ENCODE measurements around the gene HOXD8.

The HOXD8 gene

DNA sequence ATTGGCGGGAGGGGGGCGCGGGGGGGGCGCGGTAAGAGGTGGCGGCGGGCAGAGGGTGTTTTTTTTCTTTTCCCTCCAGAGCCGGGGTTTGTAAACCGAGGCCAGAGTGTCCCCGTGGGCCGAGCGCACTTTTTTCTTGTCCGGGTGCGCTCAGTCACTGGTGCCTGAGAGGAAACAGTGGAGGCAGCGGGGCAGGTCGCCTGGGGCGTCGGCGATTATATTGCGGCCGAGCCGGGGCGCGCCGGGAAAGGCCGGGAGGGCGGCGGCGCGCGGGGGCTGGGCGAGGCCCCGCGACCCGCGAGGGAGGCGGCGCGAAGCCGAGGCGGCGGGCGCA, 275 bp downstream of the HOXD8 start:
- DNase-seq (ENCODE audit: low read depth in 2 of 2), result no peak

DNA sequence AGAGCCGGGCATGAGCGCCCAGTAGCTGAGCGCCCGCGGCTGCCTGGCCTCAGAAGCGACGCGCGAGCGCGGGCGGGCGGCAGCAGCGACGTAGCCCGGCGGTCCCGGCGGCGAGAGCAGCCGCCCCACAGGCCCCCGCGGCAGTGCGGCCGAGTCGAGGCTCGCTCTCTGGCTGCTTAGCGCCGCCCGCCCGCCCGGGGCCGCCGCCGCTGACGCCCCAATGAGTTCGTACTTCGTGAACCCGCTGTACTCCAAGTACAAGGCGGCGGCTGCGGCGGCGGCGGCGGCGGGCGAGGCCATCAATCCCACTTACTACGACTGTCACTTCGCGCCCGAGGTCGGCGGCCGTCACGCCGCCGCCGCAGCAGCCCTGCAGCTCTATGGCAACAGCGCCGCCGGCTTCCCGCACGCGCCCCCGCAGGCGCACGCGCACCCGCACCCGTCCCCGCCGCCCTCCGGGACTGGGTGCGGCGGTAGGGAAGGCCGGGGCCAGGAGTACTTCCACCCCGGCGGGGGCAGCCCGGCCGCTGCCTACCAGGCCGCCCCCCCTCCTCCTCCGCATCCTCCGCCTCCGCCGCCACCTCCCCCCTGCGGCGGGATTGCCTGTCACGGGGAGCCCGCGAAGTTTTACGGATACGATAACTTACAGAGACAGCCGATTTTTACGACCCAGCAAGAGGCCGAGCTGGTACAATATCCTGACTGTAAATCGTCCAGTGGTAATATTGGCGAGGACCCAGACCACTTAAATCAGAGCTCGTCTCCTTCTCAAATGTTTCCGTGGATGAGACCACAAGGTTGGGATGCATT, 847 bp downstream of the HOXD8 start:
- no peak for DNase-seq (ENCODE audit: low read depth in 2 of 2)

DNA sequence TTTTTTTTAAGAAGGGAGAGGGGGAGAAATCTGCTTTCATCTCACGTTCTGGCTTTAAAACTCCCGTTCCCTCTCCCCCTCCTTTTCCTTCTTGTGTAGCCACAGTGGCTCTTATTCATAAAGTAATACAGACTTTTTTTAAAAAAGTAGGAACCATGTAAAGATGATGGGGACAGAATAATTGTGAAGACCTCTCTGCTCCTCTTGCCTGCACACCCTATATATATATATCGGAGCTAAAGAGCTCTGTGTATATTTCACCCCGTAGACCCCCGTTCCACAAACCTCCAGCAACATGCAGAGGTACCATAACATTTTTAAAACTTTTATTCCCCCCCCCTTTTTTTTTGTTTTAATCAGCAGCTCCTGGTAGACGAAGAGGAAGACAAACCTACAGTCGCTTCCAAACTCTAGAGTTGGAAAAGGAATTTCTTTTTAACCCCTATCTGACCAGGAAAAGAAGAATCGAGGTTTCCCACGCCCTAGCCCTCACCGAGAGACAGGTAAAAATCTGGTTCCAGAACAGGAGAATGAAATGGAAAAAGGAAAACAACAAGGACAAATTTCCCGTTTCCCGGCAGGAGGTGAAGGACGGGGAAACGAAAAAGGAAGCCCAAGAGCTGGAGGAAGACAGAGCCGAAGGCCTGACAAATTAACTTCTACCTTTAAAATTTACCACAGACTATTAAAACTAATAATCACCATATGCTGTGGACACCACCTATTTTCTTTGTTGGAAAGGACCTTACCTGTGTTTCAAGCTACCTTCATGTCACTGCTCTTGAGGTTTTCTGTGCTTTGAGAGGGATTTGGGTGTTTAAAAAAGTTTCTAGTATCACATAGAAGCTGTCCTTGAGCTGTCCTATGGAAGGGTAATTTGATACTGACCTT, 1.7 kb downstream of the HOXD8 start:
- DNase-seq (ENCODE audit: low read depth in 2 of 2), result no peak

DNA sequence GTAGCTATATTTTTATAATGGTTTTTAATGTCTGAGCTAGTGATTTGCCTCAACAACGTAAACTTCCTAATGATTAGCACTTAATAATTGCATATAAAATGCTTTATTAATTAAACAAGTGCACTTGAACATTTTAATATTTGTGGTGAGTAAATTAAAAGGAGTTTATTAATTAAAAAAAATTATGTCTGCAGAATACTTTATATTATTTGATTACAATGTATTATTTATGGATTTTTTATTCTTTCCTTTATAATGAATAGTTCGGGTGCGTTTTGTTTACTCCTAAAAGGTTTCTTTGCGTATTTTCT, 2.3 kb downstream of the HOXD8 start:
- no peak for DNase-seq (ENCODE audit: low read depth in 2 of 2)

GRCh38 chr2:176132205-176133171, 3.0 kb downstream of the HOXD8 start:
- no peak for DNase-seq (ENCODE audit: low read depth in 2 of 2)

DNA sequence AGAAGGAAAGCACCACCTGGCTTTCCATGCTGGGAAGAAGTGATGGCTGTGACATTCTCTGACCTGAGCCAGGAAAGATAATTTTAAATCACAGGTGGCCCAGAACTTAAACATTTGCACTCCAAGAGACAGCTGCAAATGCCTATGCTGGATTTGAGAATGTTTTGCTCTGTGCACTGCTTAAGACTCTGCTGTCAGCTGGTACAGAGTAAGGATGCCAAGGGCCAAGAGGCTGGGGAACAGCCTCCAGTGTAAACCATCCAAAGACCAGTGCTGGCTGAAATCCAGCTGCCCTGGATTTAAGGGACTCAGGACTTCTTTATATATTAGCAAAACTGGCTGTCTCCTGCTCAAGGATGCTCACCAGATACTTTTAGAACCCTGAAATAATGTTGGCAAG, 3.9 kb downstream of the HOXD8 start:
- no peak for DNase-seq (ENCODE audit: low read depth in 2 of 2)

DNA sequence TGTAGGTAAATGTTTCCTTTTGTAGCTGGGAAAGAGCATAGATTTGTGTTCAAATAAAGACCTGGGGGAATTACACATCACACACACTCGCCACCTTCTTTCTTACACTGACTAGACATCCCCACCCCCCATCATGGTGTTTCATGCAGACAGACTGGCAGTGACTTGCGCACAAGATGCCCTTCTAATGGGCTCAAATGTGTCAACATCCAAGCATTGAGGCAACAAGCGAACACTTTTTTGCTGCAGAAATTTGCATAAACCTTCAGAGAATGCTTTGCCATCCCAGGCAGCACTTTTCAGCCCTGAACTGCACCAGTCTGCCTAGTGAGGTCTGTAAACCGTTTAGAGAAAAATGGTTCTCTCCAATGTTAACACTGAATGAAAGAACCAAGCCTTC, 4.5 kb downstream of the HOXD8 start:
- DNase-seq (ENCODE audit: low read depth in 2 of 2), result no peak

DNA sequence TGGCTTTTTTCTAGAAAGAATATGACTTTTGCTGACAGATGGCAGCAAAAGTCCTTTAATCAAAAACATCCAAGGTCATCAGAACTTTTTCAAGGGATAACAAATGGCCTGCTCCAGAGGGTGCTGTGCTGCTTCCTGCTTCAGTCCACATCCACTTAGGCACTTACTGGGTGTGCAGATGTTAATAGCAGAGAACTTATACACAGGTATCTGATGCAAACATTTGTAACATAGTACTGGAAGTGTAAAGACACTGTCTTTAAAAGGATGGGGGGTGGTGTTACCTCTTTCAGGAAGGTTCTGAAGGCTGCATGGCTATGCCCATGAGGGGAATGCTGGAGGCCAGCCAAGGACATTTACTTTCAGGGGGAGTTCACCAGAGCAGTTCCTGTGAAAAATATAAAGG, 5.5 kb downstream of the HOXD8 start:
- DNase-seq (ENCODE audit: low read depth in 2 of 2), result no peak

GRCh38 chr2:176136374-176137251, 7.1 kb downstream of the HOXD8 start:
- no peak for DNase-seq (ENCODE audit: low read depth in 2 of 2)

DNA sequence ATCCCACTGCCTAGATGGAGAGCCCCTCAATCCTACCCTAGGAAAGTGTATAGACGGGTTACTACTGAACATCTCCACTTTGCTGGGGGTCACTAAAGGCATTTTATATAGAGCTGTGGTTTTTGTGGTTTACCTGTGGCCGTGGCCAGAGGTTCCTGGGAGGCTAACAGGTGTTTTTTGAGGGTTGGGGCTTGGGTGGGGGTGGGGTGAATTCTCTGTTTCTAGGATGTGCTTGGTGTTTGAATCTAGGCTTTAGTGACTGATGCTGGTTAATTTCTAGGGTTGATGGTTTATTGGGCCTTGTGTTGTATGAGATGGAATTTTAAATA, 7.7 kb downstream of the HOXD8 start:
- DNase-seq (ENCODE audit: low read depth in 2 of 2), result no peak

DNA sequence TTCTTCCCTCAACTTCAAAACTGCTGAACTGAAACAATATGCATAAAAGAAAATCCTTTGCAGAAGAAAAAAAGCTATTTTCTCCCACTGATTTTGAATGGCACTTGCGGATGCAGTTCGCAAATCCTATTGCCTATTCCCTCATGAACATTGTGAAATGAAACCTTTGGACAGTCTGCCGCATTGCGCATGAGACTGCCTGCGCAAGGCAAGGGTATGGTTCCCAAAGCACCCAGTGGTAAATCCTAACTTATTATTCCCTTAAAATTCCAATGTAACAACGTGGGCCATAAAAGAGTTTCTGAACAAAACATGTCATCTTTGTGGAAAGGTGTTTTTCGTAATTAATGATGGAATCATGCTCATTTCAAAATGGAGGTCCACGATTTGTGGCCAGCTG, 8.4 kb downstream of the HOXD8 start:
- no peak for DNase-seq (ENCODE audit: low read depth in 2 of 2)

DNA sequence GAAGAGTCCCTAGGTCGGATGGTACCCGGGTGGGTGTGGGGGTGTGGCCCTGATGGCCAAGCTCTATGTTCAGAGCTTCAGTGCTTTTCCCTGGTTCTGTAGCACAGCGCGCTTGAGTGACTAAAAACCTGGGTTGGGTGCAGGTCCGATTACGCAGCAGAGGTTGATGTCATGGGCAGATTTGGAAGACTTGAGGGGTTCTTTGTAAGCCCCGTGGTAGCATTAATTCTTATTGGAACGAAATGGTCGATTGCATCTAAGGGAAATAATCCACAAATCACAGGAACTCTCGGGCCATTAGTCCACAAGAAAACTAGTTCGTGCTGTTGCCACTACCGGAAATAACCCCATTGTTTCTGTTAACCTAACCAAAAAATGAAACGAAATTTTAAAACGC, 9.0 kb downstream of the HOXD8 start:
- no peak for DNase-seq (ENCODE audit: low read depth in 2 of 2)

DNA sequence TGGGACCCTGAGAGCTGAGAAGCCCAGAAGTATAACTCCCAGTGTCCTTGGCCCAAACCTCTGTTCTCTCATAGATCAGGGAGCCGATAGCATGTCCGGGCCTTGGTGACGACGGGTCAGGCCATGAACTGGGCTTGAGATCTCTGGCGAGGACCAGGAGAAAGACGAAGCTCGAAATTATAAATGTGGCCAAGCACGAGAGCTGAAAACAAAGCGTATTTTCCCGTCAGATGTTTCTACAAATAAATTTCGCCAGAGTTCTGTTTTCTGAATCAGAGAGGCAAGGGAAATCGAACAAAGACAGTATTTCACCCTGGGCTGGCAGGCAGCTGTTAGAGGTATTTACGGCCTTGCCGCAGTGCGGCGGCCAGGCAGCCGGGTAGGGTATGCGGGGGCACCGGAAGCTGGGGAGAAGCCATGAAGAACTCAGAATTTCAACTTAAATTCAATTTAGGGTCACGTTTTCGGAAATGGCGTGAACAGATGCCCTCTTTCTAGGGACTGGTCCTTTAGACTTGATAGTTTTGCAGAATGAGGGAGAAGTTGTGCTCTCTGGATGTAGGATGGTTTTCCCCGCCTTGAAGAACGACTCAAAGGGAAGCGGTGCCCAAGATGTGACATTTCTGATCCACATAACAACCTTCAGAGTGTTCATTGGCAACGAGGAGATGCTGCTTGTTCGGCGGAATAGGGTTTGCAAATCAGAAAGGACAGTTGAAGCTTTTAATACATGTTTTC, 9.6 kb downstream of the HOXD8 start:
- no peak for DNase-seq (ENCODE audit: low read depth in 2 of 2)

GRCh38 chr2:176139661-176140512, 10.4 kb downstream of the HOXD8 start:
- no peak for DNase-seq (ENCODE audit: low read depth in 2 of 2)

DNA sequence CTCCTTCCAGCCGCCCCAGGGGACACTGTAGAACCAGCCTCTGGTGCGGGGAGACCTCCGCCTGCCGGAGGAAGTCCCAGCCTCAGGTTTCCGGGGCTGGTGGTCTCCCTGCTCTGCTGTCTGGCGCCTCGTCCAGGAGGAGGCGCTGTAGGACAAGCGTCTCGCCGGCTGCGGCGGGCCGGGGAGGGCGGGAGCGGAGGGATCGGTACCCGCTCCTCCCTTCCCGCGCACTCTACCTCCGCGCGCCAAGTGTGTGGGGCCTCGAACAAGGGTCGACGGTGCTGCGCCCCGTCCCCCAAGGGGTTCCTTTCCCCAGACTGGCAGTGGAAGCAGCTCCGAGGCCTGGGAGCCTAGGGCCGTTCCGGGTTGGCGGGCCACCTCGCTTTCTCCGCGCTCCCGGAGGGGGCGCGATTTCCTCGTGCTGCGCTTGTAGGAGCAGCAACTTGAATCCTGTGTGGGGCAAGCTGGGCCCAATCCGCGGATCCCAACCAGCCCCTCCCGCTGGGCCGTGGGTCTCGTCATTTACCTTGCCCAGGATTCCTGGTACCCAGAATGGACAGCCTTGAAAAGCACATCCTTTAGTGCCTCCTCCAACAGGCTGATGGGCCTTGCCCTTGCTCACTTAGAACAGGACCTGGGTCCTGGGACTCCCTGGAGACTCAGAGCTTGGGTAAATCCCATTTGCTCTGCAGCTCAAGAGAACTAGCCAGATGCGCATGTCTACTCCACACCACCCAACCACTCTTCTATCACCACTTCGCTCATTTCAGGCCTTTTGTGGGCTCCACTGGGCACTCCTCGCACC, 11.2 kb downstream of the HOXD8 start:
- DNase-seq (ENCODE audit: low read depth in 2 of 2), result peak; percentile 16 to 25

- no peak for DNase-seq (ENCODE audit: low read depth in 2 of 2)
These were observed 12.8 kb downstream of the HOXD8 start for GRCh38 chr2:176142281-176142680.

DNA sequence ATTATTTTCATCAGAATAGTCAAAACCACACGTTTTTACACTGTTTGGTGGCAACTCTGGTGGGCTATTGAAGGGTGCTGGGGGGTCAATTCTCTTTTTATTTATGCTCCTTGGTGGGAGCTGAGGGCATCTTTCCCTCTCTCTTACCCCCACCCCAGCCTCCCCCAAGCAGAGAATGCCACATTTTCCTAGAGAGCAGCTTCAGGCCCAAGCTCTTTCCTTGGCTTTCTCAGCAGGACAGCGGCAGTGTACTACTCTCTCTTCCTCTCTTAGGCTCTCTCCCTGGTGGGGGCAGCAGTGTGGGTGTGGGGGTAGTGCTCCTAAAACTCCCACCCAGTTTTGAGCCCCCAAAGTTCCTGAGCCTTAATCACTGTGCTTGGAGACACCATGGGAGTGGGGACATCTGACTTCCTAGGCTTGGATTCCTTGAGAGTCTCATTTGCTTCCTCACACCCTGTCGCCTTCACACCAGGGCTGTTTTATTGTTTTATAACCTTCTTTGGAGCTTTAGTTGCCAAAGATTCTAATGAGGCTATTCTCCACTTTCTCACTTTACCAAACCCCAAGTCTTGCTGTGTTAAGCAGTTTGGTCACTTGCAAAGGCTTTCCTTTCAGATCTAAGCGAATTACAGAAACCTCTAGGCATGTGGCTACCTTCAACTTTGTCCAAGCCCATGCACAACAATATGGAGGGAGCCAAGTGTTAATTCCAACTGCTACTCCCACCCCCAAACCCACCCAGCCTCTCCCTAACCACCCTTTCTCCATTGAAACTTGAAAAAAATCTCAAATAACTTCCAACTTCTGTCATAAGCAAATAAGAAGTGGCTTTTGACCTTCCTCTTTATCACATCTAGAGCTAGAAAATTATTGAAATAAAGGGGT, 15.8 kb downstream of the HOXD8 start:
- DNase-seq (ENCODE audit: low read depth in 2 of 2), result no peak

GRCh38 chr2:176146101-176146500, 16.6 kb downstream of the HOXD8 start:
- DNase-seq (ENCODE audit: low read depth in 2 of 2), result no peak
